ENCODE data around the gene DYRK3.

- TF ChIP-seq CTCF (IDR thresholded peaks at IDR 0.05) = no peak
- no peak for TF ChIP-seq POLR2A (IDR thresholded peaks at IDR 0.05)
These were observed 43.6 kb upstream of the DYRK3 start for GRCh38 chr1:206591696-206592095.

Data from heart left ventricle (tissue), 13 donors.